IMR-90 (cell line): ENCODE measurements around the gene PSME2. TPM values are rescaled to one million over a fixed set of nuclear protein-coding genes. Genes with fewer than 3 reads are reported as not detected.

Experiments
- ATAC-seq: fragments of 200-7000 bp; cut with Tn5 transposase; 2 replicates; pipeline ENCODE4 v1.9.1; 2020; ENCODE audit warnings: low read depth, mild to moderate bottlenecking, moderate library complexity
- BruUV-seq: library from RNA; stranded (reverse); fragments of 400-500 nt; replicated peaks from 2 replicates; lab custom pipeline; 2021; lab: Mats Ljungman, UMichigan
- CTCF ChIA-PET: fragments of 300-600 bp; formaldehyde crosslinking; extraction: SDS; loops from one replicate; lab custom pipeline; 2021; ENCODE audit warnings: antibody characterized with exemption; lab: Yijun Ruan, JAX
- POLR2A ChIA-PET: fragments of 300-600 bp; sonication (Branson Sonifier 250); formaldehyde crosslinking; loops from one replicate; lab custom pipeline; 2022; ENCODE audit warnings: antibody characterized with exemption; ENCODE audit not compliant: unreplicated experiment; lab: Charles Lee
- DNase-seq: peaks from one replicate; pipeline ENCODE4 v3.0.0; 2013
- H2AFZ ChIP-seq: replicated peaks from 2 replicates; pipeline ENCODE3; 2013; ENCODE audit warnings: low read length, mild to moderate bottlenecking; ENCODE audit not compliant: poor library complexity
- H2AK5ac ChIP-seq: 2 replicates; pipeline ENCODE4 v1.6.1; 2013; ENCODE audit warnings: low read depth, low read length, inconsistent platforms
- H2AK9ac ChIP-seq: replicated peaks from 2 replicates; pipeline ENCODE3; 2013; ENCODE audit warnings: mild to moderate bottlenecking, low read depth, low read length, moderate library complexity; ENCODE audit not compliant: poor library complexity
- H2BK120ac ChIP-seq: 2 replicates; pipeline ENCODE4 v1.6.1; 2013; ENCODE audit warnings: low read depth, low read length, inconsistent platforms
- H2BK15ac ChIP-seq: 3 replicates; pipeline ENCODE4 v1.6.1; 2013; ENCODE audit warnings: low read depth, low read length, inconsistent platforms
- H2BK20ac ChIP-seq: 2 replicates; pipeline ENCODE4 v1.6.1; 2013; ENCODE audit warnings: low read depth, mild to moderate bottlenecking, inconsistent platforms, low read length, moderate library complexity
- H2BK5ac ChIP-seq: 2 replicates; pipeline ENCODE4 v1.6.1; 2013; ENCODE audit warnings: mild to moderate bottlenecking, low read depth, low read length, inconsistent platforms; ENCODE audit not compliant: poor library complexity, severe bottlenecking
- H3K14ac ChIP-seq: replicated peaks from 2 replicates; pipeline ENCODE4 v1.6.1; 2013; ENCODE audit warnings: low read depth, low read length, inconsistent platforms
- H3K18ac ChIP-seq: 2 replicates; pipeline ENCODE4 v1.6.1; 2013; ENCODE audit warnings: low read depth, low read length, control low read depth
- H3K23ac ChIP-seq: 2 replicates; pipeline ENCODE4 v1.6.1; 2013; ENCODE audit warnings: low read depth, low read length, inconsistent platforms
- H3K27ac ChIP-seq: 2 replicates; pipeline ENCODE4 v1.5.1; 2013; ENCODE audit warnings: mild to moderate bottlenecking, control low read depth, low read length; ENCODE audit not compliant: insufficient read depth
- H3K27me3 ChIP-seq: 2 replicates; pipeline ENCODE4 v1.6.1; 2013; ENCODE audit warnings: low read length; ENCODE audit not compliant: control insufficient read depth, insufficient read depth
- H3K36me3 ChIP-seq: 2 replicates; pipeline ENCODE4 v1.6.1; 2013; ENCODE audit warnings: low read length, mixed read lengths; ENCODE audit not compliant: control insufficient read depth, insufficient read depth
- H3K4ac ChIP-seq: 2 replicates; pipeline ENCODE4 v1.6.1; 2013; ENCODE audit warnings: low read depth, low read length, inconsistent platforms
- H3K4me1 ChIP-seq: 2 replicates; pipeline ENCODE4 v1.6.1; 2013; ENCODE audit warnings: low read length, mixed read lengths; ENCODE audit not compliant: control insufficient read depth, insufficient read depth
- H3K4me2 ChIP-seq: 2 replicates; pipeline ENCODE4 v1.6.1; 2013; ENCODE audit warnings: low read depth, mild to moderate bottlenecking, control low read depth, low read length, moderate library complexity
- H3K4me3 ChIP-seq: 2 replicates; pipeline ENCODE4 v1.5.1; 2013; ENCODE audit warnings: low read depth, mild to moderate bottlenecking, control low read depth, low read length, moderate library complexity; ENCODE audit not compliant: insufficient read depth
- H3K56ac ChIP-seq: 2 replicates; pipeline ENCODE4 v1.6.1; 2013; ENCODE audit warnings: low read length, inconsistent platforms; ENCODE audit not compliant: insufficient read depth; ENCODE audit errors: extremely low read depth
- H3K79me1 ChIP-seq, 2 experiments: 2 replicates each; pipeline ENCODE4 v1.6.1; 2013; ENCODE audit warnings: low read length in 2 of 2, inconsistent platforms in 1 of 2, low read depth in 1 of 2
- H3K9ac ChIP-seq: 2 replicates; pipeline ENCODE4 v1.6.1; 2013; ENCODE audit warnings: low read depth, low read length, control low read depth
- H3K9me1 ChIP-seq: 2 replicates; pipeline ENCODE4 v1.6.1; 2013; ENCODE audit warnings: low read length, inconsistent platforms; ENCODE audit not compliant: insufficient read depth
- H3K9me3 ChIP-seq: 2 replicates; pipeline ENCODE4 v1.6.1; 2013; ENCODE audit warnings: low read length; ENCODE audit not compliant: control insufficient read depth, insufficient read depth
- H4K20me1 ChIP-seq: 2 replicates; pipeline ENCODE4 v1.6.1; 2013; ENCODE audit warnings: low read length, inconsistent platforms; ENCODE audit not compliant: insufficient read depth
- H4K5ac ChIP-seq: 2 replicates; pipeline ENCODE4 v1.6.1; 2013; ENCODE audit warnings: mild to moderate bottlenecking, low read depth, low read length, control low read depth
- H4K8ac ChIP-seq, 2 experiments: 2 replicates each; pipeline ENCODE4 v1.6.1; 2013; ENCODE audit warnings: low read depth in 2 of 2, low read length in 2 of 2, control low read depth in 1 of 2, inconsistent platforms in 1 of 2
- H4K91ac ChIP-seq: 2 replicates; pipeline ENCODE4 v1.6.1; 2013; ENCODE audit warnings: low read depth, low read length, inconsistent platforms; ENCODE audit not compliant: insufficient read depth
- BHLHE40 ChIP-seq: fragments of 150-350 bp; IDR thresholded peaks from 2 replicates; pipeline ENCODE4 v1.6.1; 2016; ENCODE audit warnings: mild to moderate bottlenecking, low read depth, low read length
- CEBPB ChIP-seq: IDR thresholded peaks from 2 replicates; pipeline ENCODE4 v1.6.1; 2012; ENCODE audit warnings: low read depth, low read length, improper control_type of control experiment
- CHD1 ChIP-seq: IDR thresholded peaks from 2 replicates; pipeline ENCODE4 v1.6.1; 2012; ENCODE audit warnings: low read depth, low read length, improper control_type of control experiment
- FOS ChIP-seq: fragments of 150-350 bp; IDR thresholded peaks from 2 replicates; pipeline ENCODE4 v1.6.1; 2016; ENCODE audit warnings: low read depth, low read length
- MAFK ChIP-seq: IDR thresholded peaks from 2 replicates; pipeline ENCODE4 v1.6.1; 2012; ENCODE audit warnings: low read depth, low read length, improper control_type of control experiment
- MAZ ChIP-seq: IDR thresholded peaks from 2 replicates; pipeline ENCODE4 v1.6.1; 2012; ENCODE audit warnings: low read depth, mild to moderate bottlenecking, low read length, improper control_type of control experiment, moderate library complexity, borderline replicate concordance
- MXI1 ChIP-seq: IDR thresholded peaks from 2 replicates; pipeline ENCODE4 v1.6.1; 2012; ENCODE audit warnings: low read depth, mild to moderate bottlenecking, low read length, moderate library complexity, borderline replicate concordance
- NFE2L2 ChIP-seq: fragments of 150-350 bp; IDR thresholded peaks from 2 replicates; pipeline ENCODE4 v1.6.1; 2016; ENCODE audit warnings: low read depth, mild to moderate bottlenecking, low read length
- POLR2A ChIP-seq: IDR thresholded peaks from 2 replicates; pipeline ENCODE4 v1.6.1; 2012; ENCODE audit warnings: mild to moderate bottlenecking, low read depth, low read length
- RAD21 ChIP-seq: IDR thresholded peaks from 2 replicates; pipeline ENCODE4 v1.6.1; 2012; ENCODE audit warnings: low read length, improper control_type of control experiment
- RCOR1 ChIP-seq: IDR thresholded peaks from 2 replicates; pipeline ENCODE4 v1.6.1; 2012; ENCODE audit warnings: mild to moderate bottlenecking, low read length, improper control_type of control experiment; ENCODE audit not compliant: insufficient replicate concordance
- RFX5 ChIP-seq: IDR thresholded peaks from 2 replicates; pipeline ENCODE4 v1.8.0; 2012; ENCODE audit warnings: low read depth, mild to moderate bottlenecking, low read length, moderate library complexity
- SMC3 ChIP-seq: fragments of 150-350 bp; IDR thresholded peaks from 2 replicates; pipeline ENCODE4 v1.6.1; 2016; ENCODE audit warnings: low read depth, mild to moderate bottlenecking, antibody characterized with exemption, low read length, moderate library complexity
- WGBS, 2 experiments: methylation state at CpG; one replicate each; pipeline versions ENCODE4 v1.1.5 to v1.1.7; 2013; ENCODE audit warnings: missing lambda C conversion rate in 2 of 2; ENCODE audit not compliant: insufficient read length in 1 of 2; ENCODE audit errors: extremely low coverage in 2 of 2; 5-methylcytosine and 5-hydroxymethylcytosine counted together
- dilution Hi-C: fragments of 300-500 bp; cut with HindIII; formaldehyde crosslinking; loops from one replicate; pipeline ENCODE4 v1.14.3; 2018; ENCODE audit warnings: low sequenced_read_pairs; ENCODE audit not compliant: unreplicated experiment
- in situ Hi-C: fragments of 300-500 bp; cut with MboI; formaldehyde crosslinking; loops from 3 replicates; pipeline ENCODE4 v1.14.3; 2019; ENCODE audit warnings: low sequenced_read_pairs, inconsistent platforms, mixed read lengths
- intact Hi-C: fragments of 100-400 bp; cut with micrococcal nuclease; formaldehyde crosslinking; loops from 2 replicates; pipeline ENCODE4 v1.10.0; 2022
- polyA plus RNA-seq, 3 experiments: library from polyadenylated mRNA; depleted of rRNA; stranded (reverse); fragments of >200 nt; gene quantifications; 2 replicates each; pipeline ENCODE4 v1.2.3, GENCODE V29; 2012; ENCODE audit warnings: low replicate concordance in 1 of 3
- total RNA-seq: library from RNA; depleted of rRNA; stranded (reverse); fragments of >200 nt; gene quantifications from 2 replicates; pipeline ENCODE4 v1.2.3, GENCODE V29; 2012
- TF ChIP-seq, protein P1 (sequence below): conservative IDR thresholded peaks from 2 replicates; pipeline ENCODE4 v1.5.1; 2012; ENCODE audit warnings: mild to moderate bottlenecking, low read depth, low read length, improper control_type of control experiment
- TF ChIP-seq, protein P2 (sequence below): fragments of 150-350 bp; IDR thresholded peaks from 2 replicates; pipeline ENCODE4 v1.6.1; 2016; ENCODE audit warnings: low read depth, mild to moderate bottlenecking, low read length, moderate library complexity, borderline replicate concordance

The PSME2 gene
- total and polyA plus RNA-seq, 2 of the 4 experiments (the other 2 are of a cell fraction) = 104 to 141 TPM

DNA sequence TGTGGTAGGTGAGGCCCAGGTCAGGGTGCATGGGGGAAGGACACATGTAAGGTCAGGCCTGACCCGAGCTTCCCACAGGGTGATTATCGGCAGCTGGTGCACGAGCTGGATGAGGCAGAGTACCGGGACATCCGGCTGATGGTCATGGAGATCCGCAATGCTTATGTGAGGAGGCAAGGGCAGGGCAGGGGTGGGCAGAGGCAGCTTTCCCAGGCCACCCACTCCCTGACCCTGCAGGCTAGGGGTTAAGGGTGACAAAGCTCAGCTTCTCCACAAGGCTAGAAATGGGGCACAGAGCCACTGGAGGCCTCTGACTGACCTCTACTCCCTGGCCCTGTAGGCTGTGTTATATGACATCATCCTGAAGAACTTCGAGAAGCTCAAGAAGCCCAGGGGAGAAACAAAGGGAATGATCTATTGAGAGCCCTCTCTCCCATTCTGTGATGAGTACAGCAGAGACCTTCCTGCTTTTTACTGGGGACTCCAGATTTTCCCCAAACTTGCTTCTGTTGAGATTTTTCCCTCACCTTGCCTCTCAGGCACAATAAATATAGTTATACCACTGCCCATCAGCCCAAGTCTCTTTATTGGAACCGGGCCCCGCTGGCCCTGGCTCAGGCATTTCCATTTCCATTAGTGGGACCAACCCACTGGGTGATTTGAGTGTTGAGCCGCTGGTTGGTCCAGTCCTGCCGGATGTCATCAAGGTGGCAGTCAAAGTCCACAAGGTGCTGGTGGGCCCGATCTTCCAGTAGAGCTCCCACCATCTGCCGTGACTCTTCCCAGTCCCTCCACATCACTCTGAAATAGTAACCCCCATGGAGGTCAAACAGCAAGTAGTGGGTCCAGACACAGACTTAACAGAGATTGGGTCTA, 7.8 kb downstream of the PSME2 start:
- no TSS peak for BruUV-seq
- Histone ChIP-seq H3K27ac (no peak overlapping the region), H2AFZ (no peak overlapping the region), H3K14ac (no peak overlapping the region), H2BK15ac (no peak overlapping the region), H3K9me3 (no peaks in the 10 kb centered on the region), H3K56ac (no peak overlapping the region), H3K4ac (no peak overlapping the region), H4K8ac (no peak overlapping the region), H3K36me3 (peaks cover 23% of the 10 kb centered on the region), H3K4me3 (no peak overlapping the region), H4K5ac (no peak overlapping the region), H3K4me1 (peaks cover 12% of the 10 kb centered on the region), H2AK5ac (no peak overlapping the region), H3K9ac (no peak overlapping the region), H3K79me1 (peaks cover 17 to 57% of the 10 kb centered on the region in 2 experiments), H4K20me1 (peaks cover 17% of the 10 kb centered on the region), H2BK120ac (no peak overlapping the region), H2AK9ac (peak overlapping the region; percentile 57), H4K91ac (no peak overlapping the region), H2BK20ac (no peak overlapping the region), H2BK5ac (no peak overlapping the region), H3K23ac (peak overlapping the region; percentile 43; the same call in 1 of the 2 replicates), H3K4me2 (no peak overlapping the region), H3K18ac (no peak overlapping the region), H3K9me1 (peaks cover 19% of the 10 kb centered on the region), H3K27me3 (no peaks in the 10 kb centered on the region)
- no peak for ATAC-seq
- ChIA-PET CTCF (no interaction called here), POLR2A (no interaction called here)
- DNase-seq = no peak
- 93% methylated on average over 3 of the region's 13 CpGs; no CpG with 5 or more reads in 1 of the 2 experiments for WGBS, 2 experiments
- intact Hi-C loops (no loop called here), in situ Hi-C loops (loop anchor here (10.0 to 25.0 kb wide), 3 partner anchors 296 to 1051 kb away; partner anchors contain the start of genes ACIN1, BCL2L2, C14orf119 and PABPN1), dilution Hi-C loops (no loop called here)
- TF ChIP-seq CEBPB (no peak), POLR2A (no peak), NFE2L2 (no peak), RFX5 (no peak), RAD21 (no peak), FOS (no peak), BHLHE40 (no peak), CHD1 (no peak), SMC3 (no peak), MXI1 (no peak), MAZ (no peak), RCOR1 (no peak), MAFK (no peak)
- TF ChIP-seq, protein P1, sequence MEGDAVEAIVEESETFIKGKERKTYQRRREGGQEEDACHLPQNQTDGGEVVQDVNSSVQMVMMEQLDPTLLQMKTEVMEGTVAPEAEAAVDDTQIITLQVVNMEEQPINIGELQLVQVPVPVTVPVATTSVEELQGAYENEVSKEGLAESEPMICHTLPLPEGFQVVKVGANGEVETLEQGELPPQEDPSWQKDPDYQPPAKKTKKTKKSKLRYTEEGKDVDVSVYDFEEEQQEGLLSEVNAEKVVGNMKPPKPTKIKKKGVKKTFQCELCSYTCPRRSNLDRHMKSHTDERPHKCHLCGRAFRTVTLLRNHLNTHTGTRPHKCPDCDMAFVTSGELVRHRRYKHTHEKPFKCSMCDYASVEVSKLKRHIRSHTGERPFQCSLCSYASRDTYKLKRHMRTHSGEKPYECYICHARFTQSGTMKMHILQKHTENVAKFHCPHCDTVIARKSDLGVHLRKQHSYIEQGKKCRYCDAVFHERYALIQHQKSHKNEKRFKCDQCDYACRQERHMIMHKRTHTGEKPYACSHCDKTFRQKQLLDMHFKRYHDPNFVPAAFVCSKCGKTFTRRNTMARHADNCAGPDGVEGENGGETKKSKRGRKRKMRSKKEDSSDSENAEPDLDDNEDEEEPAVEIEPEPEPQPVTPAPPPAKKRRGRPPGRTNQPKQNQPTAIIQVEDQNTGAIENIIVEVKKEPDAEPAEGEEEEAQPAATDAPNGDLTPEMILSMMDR = no peak
- TF ChIP-seq, protein P2, sequence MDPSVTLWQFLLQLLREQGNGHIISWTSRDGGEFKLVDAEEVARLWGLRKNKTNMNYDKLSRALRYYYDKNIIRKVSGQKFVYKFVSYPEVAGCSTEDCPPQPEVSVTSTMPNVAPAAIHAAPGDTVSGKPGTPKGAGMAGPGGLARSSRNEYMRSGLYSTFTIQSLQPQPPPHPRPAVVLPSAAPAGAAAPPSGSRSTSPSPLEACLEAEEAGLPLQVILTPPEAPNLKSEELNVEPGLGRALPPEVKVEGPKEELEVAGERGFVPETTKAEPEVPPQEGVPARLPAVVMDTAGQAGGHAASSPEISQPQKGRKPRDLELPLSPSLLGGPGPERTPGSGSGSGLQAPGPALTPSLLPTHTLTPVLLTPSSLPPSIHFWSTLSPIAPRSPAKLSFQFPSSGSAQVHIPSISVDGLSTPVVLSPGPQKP = no peak
